IgD-negative memory B cell (primary cell): ENCODE measurements around the gene TMEM185A. TPM values are rescaled to one million over a fixed set of nuclear protein-coding genes. Genes with fewer than 3 reads are reported as not detected.
A peak's percentile ranks its signal among the peaks of the same experiment; 100 is the strongest.
"Not testable (repeated sequence)": the region's sequence is repeated elsewhere in the genome, so short reads cannot be mapped to it uniquely, and the experiment has no call there.

Source experiments
- H3K27ac Mint-ChIP-seq, 3 donors: one replicate each; pipeline ENCODE4 v1.8.0; 2020 to 2022; ENCODE audit warnings: mild to moderate bottlenecking in 3 of 3, mixed read lengths in 3 of 3, moderate library complexity in 1 of 3
- H3K27me3 Mint-ChIP-seq: one replicate; pipeline ENCODE4 v1.8.0; 2021; ENCODE audit warnings: mixed read lengths
- H3K36me3 Mint-ChIP-seq: one replicate; pipeline ENCODE4 v1.8.0; 2020; ENCODE audit warnings: mild to moderate bottlenecking, mixed read lengths
- H3K4me1 Mint-ChIP-seq, 3 donors: one replicate each; pipeline ENCODE4 v1.8.0; 2020 to 2022; ENCODE audit warnings: mixed read lengths in 3 of 3, mild to moderate bottlenecking in 1 of 3
- H3K4me3 Mint-ChIP-seq, 4 donors: one replicate each; pipeline ENCODE4 v1.8.0; 2020 to 2022; ENCODE audit warnings: mild to moderate bottlenecking in 4 of 4, mixed read lengths in 4 of 4, moderate library complexity in 3 of 4
- H3K9me3 Mint-ChIP-seq, 3 donors: one replicate each; pipeline ENCODE4 v1.8.0; 2020 to 2021; ENCODE audit warnings: mixed read lengths in 3 of 3, mild to moderate bottlenecking in 1 of 3
- polyA plus RNA-seq: library from polyadenylated mRNA; unstranded; fragments of 300-500 nt; fragmentation: Illumina TruSeq; gene quantifications from one replicate; pipeline ENCODE4 v1.2.3, GENCODE V29; 2021

Gene TMEM185A
- 18.2 TPM for polyA plus RNA-seq

DNA sequence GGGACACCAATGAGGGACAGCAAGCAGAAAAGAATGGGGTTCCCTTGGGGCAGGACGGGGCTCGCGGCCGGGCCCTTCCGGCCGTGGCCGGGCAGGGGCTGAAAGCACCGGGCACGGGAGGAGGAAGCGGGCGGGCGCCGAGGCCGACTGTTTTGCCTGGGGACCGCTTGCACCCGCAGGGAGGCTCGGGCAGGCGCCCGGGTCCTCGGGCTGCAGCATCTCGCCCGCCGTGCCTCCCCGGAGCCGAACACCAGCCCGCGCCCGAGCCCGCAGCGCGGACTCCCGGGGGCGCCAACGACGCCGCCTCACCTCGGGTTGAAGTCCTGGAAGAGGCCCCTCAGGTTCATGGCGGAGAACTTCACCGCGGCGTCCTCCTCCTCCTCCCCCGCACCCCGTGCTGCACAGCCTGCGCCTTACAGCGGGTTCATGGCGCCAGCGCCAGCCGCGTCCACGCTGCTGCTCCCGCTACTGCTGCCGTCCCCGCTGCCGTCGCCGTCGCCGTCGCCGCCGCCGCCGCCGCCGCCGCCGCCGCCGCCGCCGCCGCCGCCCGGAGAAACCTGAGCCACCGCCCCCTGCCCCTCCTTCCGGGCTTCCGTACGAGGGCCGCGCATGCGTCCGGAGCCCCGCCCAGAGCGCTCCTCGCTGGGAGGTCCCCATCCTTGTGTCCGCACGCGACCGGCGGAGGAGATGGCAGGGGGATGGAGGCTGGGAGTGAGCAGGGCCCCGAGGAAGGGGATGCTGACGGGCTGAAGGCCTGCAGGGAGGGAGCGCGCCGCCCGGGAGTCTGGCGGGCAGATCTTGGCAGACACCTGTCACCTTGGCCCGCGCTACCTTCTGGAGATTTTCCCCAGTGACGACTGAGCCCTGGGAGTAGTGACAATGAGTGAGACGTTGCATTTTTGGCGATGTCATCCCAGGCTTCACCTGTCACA lies at the start of gene TMEM185A:
TSS of gene TMEM185A (minus strand) at position 559 of the 932 bp plus-strand sequence. CDS start at position 347, 212 bp downstream.
- H3K4me1 Mint-ChIP-seq = peaks cover 9 to 25% (median 13%) of the 10 kb centered on the region in 3 donors
- peak within 1 kb of the TSS; percentile 79 to 89 (median 89) for H3K27ac Mint-ChIP-seq
- H3K27me3 Mint-ChIP-seq = no peaks in the 10 kb centered on the region
- H3K36me3 Mint-ChIP-seq = no peaks in the 10 kb centered on the region
- peak within 1 kb of the TSS; percentile 85 to 95 (median 86) for H3K4me3 Mint-ChIP-seq
- H3K9me3 Mint-ChIP-seq = no peaks in the 10 kb centered on the region

DNA sequence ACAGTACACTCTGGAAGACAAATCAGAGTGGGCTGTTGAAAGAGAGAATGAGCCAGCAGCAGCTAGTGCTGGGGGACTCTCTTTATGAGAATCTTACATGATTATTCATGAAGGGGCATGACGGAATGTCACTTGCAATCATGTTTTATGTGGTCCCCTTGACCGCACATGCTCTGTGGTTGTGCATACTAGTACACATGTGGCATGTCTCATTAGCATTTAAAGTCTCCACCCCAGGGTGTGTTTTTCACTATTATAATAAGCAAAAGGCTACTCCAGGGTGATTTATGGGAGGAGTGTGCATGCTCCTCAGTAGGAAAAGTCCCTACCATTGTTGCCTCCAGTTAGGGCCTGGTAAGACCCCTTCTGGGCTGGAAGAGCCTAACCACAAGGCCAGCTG lies 49.6 kb upstream of the TMEM185A start:
- H3K9me3 Mint-ChIP-seq = peaks cover 0 to 2% (median 0%) of the 10 kb centered on the region in 3 donors
- H3K4me3 Mint-ChIP-seq = no peak overlapping the region
- no peaks in the 10 kb centered on the region for H3K27me3 Mint-ChIP-seq
- no peaks in the 10 kb centered on the region for H3K4me1 Mint-ChIP-seq
- no peak overlapping the region for H3K27ac Mint-ChIP-seq
- H3K36me3 Mint-ChIP-seq = no peaks in the 10 kb centered on the region

DNA sequence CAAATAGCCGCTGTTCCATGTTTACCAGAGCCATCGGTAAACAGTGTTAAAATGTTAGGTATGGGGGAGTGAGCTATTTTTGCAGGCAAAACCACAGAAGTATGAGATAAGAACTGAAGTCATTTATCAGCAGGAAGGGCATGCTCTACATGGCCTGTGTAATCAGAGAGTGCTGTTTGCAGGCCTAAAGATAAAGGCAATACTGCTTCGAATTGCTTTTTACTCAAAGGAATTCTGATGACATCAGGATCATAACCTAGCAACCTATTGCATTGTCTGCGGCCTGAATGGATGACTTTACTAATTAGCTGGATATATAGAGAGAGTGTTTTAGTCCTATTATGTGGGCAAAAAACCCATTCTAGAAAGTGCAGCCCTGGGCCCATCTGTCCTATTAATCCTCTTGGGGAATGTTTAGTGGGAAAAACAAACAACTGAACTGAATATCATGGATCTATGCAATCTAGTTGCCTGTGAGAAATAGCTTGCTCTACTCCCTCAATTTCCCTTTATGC lies 47.6 kb upstream of the TMEM185A start:
- not testable (repeated sequence) for H3K27ac Mint-ChIP-seq, H3K4me3 Mint-ChIP-seq, H3K27me3 Mint-ChIP-seq, H3K9me3 Mint-ChIP-seq, H3K4me1 Mint-ChIP-seq, H3K36me3 Mint-ChIP-seq

DNA sequence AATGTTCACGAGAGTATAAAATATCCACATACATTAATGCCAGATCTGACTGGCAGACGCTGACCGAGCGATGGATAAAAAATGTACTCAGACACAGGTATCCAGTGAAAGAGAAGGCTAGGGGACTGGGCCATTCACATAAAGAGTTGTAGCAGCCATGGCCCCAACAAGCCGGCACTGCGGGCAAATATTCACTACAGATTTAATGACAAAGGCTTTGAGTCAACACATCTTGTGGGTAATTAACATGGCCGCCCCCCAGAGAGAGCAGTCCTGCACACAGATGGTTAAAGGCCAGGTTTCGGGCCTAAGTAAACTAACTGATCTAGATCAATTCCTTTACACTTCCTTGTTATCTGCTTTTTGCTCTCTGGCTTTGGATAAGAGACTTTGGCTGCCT lies 44.0 kb upstream of the TMEM185A start:
- H3K27ac Mint-ChIP-seq, H3K9me3 Mint-ChIP-seq, H3K36me3 Mint-ChIP-seq, H3K4me1 Mint-ChIP-seq, H3K4me3 Mint-ChIP-seq, H3K27me3 Mint-ChIP-seq: not testable (repeated sequence)

DNA sequence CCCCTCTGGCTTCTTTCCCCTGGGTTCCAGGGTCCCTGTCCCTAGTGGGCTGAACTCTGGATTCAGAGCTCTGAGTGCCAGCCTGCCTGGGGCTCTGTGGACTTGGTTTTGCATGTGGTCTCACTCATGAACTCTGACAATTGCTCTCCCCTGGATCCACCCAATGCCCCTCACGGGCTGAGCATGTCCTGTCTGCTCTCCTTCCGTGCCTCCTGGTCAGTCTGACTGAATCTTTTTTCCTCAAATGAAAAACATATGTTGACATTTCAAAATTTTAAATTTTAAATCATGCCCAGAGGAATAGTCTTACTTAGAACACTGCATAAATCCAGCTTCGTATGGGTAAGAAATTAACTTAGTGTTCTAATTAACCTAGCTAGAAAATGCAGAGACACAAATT lies 43.5 kb upstream of the TMEM185A start:
- H3K27me3 Mint-ChIP-seq, H3K4me1 Mint-ChIP-seq, H3K4me3 Mint-ChIP-seq, H3K27ac Mint-ChIP-seq, H3K9me3 Mint-ChIP-seq, H3K36me3 Mint-ChIP-seq: not testable (repeated sequence)

DNA sequence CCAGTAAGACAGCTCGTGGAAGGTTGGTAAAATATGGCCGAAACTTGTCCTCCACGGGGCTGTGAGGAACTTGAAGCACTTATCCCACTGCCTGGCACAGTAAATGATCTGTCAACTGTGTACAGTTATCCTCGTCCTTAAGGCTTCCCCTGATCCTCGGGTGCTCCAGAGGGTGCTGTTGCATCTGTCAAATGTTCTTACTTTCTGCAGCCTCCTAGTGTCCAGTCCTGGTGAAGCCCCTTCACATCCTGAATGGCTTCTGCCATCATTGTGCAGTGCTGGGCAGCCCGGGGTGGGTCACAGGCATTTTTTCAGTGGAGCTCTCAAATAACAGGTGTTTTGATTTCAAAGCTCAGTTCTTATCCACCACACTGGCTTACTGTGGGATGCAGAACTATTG lies 29.0 kb upstream of the TMEM185A start:
- H3K4me1 Mint-ChIP-seq, H3K9me3 Mint-ChIP-seq: not testable (repeated sequence)

DNA sequence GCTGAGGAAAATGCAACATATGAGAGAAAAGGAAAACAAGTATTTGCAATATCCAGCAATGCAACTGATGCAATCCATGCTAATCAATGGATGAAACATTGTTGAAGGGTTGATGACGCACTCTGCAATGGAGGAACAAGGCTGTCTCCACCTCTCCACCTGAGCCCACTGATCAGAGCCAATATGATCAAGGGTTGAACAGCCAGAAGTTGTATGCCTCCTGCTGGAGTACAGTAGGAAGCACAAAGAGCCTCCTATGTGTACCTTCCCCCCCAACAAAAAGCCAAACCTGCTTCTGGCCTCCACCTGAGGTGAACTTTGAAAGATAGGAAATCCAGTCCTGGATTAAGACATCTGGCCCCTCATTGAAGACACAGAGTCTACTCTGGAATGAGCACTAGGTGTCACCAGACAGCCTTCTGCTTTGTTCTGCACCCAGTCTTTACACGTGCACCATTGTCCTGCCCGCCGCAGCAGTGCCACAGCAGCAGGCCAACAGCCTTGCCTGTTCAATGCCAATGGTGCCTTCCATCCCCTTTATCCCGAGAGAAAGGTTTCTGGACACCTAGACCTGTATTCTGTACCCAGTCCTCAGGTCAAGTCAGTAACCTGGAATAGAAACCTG lies 24.8 kb upstream of the TMEM185A start:
- not testable (repeated sequence) for H3K9me3 Mint-ChIP-seq, H3K27ac Mint-ChIP-seq, H3K27me3 Mint-ChIP-seq, H3K4me3 Mint-ChIP-seq, H3K4me1 Mint-ChIP-seq, H3K36me3 Mint-ChIP-seq

More for the DNA sequence above, 29.0 kb upstream of the TMEM185A start:
- not testable (repeated sequence) for H3K4me3 Mint-ChIP-seq, H3K27ac Mint-ChIP-seq, H3K27me3 Mint-ChIP-seq, H3K36me3 Mint-ChIP-seq

DNA sequence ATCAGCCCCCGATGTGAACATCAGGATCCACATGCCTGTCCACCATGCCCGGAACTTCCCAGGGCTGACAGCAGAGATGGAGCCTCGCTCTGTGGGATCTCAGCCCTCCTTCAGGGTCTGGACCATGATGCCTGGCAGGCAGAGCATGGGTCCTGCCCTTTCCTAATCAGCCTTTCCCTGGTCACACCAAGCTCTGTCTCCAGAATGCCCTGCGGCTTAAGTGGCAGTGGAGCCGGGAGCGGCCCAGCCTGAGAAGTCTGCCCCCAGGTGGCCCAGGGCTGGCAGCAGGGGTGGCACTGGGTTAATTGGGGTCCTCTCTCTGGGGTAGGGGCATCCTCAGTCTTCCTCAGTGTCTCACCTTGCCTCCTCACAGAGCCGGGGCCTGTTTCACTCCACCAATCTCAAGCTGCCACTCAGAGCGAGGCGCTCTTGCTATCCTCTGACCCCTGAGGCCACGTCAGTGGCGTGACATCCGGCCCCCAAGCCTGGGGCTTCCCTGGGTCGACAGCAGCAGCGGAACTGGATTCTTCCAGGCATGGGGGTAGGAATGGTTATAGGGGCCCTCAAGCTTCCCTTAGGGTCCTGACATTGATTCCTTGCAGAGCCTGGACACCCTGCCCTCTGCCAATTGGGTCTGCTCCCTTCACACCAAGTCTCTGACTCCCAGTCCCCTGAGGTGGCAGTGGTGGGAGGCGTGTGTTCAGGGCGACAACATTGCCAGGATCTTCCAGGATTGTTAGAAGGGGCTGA lies 20.8 kb upstream of the TMEM185A start:
- H3K4me3 Mint-ChIP-seq = no peak overlapping the region
- peaks cover 0 to 2% (median 1%) of the 10 kb centered on the region in 3 donors for H3K4me1 Mint-ChIP-seq
- peaks cover 0 to 1% (median 0%) of the 10 kb centered on the region in 3 donors for H3K9me3 Mint-ChIP-seq
- no peaks in the 10 kb centered on the region for H3K27me3 Mint-ChIP-seq
- no peaks in the 10 kb centered on the region for H3K36me3 Mint-ChIP-seq
- H3K27ac Mint-ChIP-seq = no peak overlapping the region

DNA sequence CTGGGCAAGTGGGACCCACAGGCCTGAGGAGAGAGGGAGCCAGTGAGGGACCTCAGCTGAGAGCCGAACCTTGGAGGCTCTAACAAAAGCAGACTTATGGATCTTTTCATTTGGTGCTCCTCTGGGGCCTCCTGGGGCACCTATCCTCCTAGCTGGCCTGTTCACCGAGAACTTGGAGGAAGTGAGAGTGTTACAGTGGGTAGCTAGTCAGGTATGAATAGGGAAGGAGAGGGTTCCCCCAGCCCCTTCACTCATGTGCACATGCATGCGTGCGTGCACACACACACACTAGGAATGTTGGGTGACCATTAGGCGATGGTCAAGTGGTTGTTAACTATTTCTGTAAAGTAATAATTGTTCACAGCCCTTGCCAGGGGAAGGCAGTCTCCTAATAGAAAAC lies 18.6 kb upstream of the TMEM185A start:
- Mint-ChIP-seq H3K27ac (no peak overlapping the region), H3K27me3 (peaks cover 6% of the 10 kb centered on the region)

DNA sequence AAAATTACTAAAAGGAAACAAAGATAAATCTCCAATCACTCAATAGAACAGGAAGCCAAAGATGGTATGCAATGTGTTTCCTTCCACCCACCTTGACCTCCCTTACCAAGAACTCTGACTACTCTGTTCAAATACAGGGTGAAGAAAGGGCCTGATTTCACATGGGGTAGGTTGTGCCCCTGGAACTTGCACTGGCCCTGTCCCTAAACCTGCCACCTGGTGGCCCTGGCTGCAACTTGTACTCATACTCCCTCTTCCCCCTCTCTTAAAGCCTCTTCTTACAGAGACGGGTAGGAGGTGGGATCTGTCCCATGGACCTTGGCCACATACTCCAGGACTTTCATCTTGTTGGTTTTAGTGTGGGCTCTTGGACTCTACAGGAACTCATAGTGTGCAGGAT lies 17.3 kb upstream of the TMEM185A start:
- H3K27me3 Mint-ChIP-seq = peaks cover 6% of the 10 kb centered on the region
- H3K36me3 Mint-ChIP-seq = no peaks in the 10 kb centered on the region
- H3K27ac Mint-ChIP-seq = peak overlapping the region in 1 of 3 donors; percentile 48
- H3K4me1 Mint-ChIP-seq = peaks cover 0 to 2% (median 1%) of the 10 kb centered on the region in 3 donors
- peaks cover 0 to 1% (median 0%) of the 10 kb centered on the region in 3 donors for H3K9me3 Mint-ChIP-seq
- H3K4me3 Mint-ChIP-seq = peak overlapping the region in 1 of 4 donors; percentile 9

More for the DNA sequence above, 18.6 kb upstream of the TMEM185A start:
- Mint-ChIP-seq H3K9me3 (peaks cover 0 to 1% (median 0%) of the 10 kb centered on the region in 3 donors), H3K36me3 (no peaks in the 10 kb centered on the region), H3K4me1 (peaks cover 0 to 2% (median 1%) of the 10 kb centered on the region in 3 donors), H3K4me3 (peak overlapping the region in 1 of 4 donors; percentile 23)

DNA sequence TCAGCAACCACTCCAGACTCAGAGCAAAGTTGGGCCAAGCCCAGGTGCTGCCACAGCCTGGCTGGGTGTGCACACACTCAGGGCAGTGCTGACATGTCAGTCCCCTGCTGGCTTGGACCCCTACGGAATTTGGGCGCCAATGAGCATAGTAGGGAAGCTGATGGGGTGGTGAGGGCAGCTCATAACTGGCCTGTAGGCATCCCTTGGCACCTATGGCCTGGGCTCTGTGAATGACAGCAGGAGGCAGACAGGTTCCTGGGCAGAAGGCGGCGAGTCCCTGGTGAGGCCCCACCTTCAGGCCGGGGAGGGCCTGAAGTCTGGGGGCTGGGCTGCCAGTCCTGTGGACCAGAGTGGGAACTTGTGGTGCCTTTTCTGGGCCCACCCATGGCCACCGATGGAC lies 15.9 kb upstream of the TMEM185A start:
- Mint-ChIP-seq H3K9me3 (peaks cover 0 to 1% (median 0%) of the 10 kb centered on the region in 3 donors), H3K27me3 (peaks cover 6% of the 10 kb centered on the region), H3K4me1 (peaks cover 0 to 2% (median 1%) of the 10 kb centered on the region in 3 donors), H3K4me3 (no peak overlapping the region), H3K27ac (no peak overlapping the region), H3K36me3 (no peaks in the 10 kb centered on the region)

DNA sequence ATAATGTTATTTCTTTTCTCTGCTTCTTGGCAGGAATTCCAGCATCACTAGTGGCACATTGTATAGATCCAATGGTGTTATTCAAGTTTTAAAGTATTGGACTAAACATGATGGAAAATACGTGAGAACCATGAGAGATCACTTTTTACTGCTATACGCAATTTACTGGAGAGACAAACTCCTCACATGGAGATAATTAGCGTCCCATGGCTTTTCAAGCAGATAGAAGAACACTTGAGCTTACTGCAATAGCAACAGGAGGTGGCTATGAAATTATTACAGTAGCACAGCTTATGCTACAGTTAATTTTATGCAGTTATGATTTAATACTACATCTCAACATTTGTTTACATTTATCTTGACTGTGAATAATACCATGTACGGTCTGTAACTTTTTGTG lies 11.9 kb upstream of the TMEM185A start:
- no peak overlapping the region for H3K27ac Mint-ChIP-seq

DNA sequence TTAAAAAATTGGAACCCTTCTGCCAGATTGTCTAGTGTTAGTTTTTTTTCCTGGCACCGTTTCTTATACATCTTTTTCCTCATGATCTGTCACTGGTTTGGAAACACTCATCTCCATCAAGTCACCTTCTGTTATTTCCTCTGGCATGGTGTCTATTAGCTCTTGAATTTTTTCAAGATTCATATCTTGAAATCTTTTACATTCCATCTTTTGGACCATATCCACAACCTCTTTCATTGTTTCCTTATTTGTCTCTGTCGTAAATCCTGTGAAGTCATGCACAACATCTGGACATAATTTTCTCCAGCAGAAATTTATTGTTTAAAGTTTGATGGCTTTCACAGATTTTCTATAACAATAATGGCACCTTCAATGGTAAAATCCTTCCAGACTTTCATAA lies 10.2 kb upstream of the TMEM185A start:
- Mint-ChIP-seq H3K36me3 (no peaks in the 10 kb centered on the region), H3K27me3 (peaks cover 10% of the 10 kb centered on the region), H3K27ac (no peak overlapping the region), H3K4me3 (no peak overlapping the region), H3K9me3 (peaks cover 0 to 2% (median 0%) of the 10 kb centered on the region in 3 donors), H3K4me1 (no peaks in the 10 kb centered on the region)

More for the DNA sequence above, 11.9 kb upstream of the TMEM185A start:
- H3K4me1 Mint-ChIP-seq = no peaks in the 10 kb centered on the region
- H3K27me3 Mint-ChIP-seq = peaks cover 7% of the 10 kb centered on the region
- H3K36me3 Mint-ChIP-seq = no peaks in the 10 kb centered on the region
- H3K4me3 Mint-ChIP-seq = no peak overlapping the region
- peaks cover 0 to under 1% (median 0%) of the 10 kb centered on the region in 3 donors for H3K9me3 Mint-ChIP-seq

DNA sequence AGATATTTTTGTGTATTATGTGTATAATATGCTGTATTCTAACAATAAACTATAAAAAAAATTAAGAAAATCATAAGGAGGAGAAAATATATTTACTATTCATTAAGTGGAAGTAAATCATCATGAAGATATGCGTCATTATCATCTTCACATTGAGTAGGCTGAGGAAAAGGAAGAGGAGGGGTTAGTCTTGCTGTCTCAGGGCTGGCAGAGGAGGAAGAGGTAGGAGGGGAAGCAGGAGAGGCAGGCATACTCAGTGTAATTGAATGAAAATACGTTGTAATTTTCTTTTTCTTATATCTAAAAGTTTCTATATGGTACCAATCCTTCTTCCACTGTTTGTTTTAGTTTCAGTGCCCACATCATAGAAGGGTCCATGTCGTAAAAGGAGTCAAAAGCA lies 9.8 kb upstream of the TMEM185A start:
- no peaks in the 10 kb centered on the region for H3K36me3 Mint-ChIP-seq
- no peaks in the 10 kb centered on the region for H3K4me1 Mint-ChIP-seq
- no peak overlapping the region for H3K4me3 Mint-ChIP-seq
- H3K27ac Mint-ChIP-seq = no peak overlapping the region
- H3K27me3 Mint-ChIP-seq = peaks cover 6% of the 10 kb centered on the region
- peaks cover 0 to 2% (median 2%) of the 10 kb centered on the region in 3 donors for H3K9me3 Mint-ChIP-seq

DNA sequence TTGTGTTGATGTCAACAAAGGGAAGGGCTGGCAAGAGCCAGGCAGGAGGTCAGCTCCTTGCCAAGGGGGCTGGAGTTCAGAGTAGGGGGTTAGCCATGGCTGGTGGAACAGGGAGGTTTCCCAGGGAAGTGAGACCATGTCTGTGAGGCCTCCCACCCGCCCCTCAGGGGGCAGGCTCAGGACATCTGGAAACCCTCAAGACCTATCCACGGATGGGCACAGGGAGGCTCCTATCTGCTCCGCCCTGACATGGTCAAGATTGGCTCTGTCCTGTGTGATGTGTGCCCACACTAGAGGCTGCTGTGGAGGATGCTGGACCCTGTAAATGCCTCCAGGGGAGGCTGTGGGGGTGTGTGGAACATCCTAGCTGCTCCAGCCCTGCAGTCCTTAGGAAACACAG lies 8.0 kb upstream of the TMEM185A start:
- Mint-ChIP-seq H3K27ac (peak overlapping the region in 1 of 3 donors; percentile 9), H3K27me3 (peaks cover 5% of the 10 kb centered on the region), H3K9me3 (peaks cover 0 to 2% (median 2%) of the 10 kb centered on the region in 3 donors), H3K4me1 (no peaks in the 10 kb centered on the region), H3K36me3 (no peaks in the 10 kb centered on the region), H3K4me3 (no peak overlapping the region)
